ENCODE measurements around the gene ARHGAP19.

- no peak for TF ChIP-seq CTCF (conservative IDR thresholded peaks at IDR 0.05; ENCODE audit: low read depth, low read length)
- TF ChIP-seq EZH2 (IDR thresholded peaks at IDR 0.05; ENCODE audit: borderline replicate concordance, low read depth, low read length, poor library complexity, severe bottlenecking), result no peak
Observed at GRCh38 chr10:97213431-97213830, 79.0 kb downstream of the ARHGAP19 start.

All from A673 (cell line).